OCI-LY7 (cell line): Measurements from ENCODE around the gene IQCH.
"Not testable (repeated sequence)": the region's sequence is repeated elsewhere in the genome, so short reads cannot be mapped to it uniquely, and the experiment has no call there.

Experiments used
- CTCF ChIP-seq: fragments of 200-600 bp; sonication (generic); conservative IDR thresholded peaks from 2 replicates; pipeline ENCODE4 v1.5.1; 2014; ENCODE audit warnings: mild to moderate bottlenecking, antibody characterized with exemption, low read length, moderate library complexity, mixed read lengths
- EZH2phosphoT487 ChIP-seq: fragments of 200-600 bp; sonication (generic); IDR thresholded peaks from 2 replicates; pipeline ENCODE4 v1.6.1; 2018; ENCODE audit warnings: low read depth, borderline replicate concordance, mild to moderate bottlenecking, mixed run types, antibody characterized with exemption, low read length, moderate library complexity, mixed read lengths

- TF ChIP-seq EZH2phosphoT487, CTCF: not testable (repeated sequence)
Measured at GRCh38 chr15:67246606-67247005, 8.0 kb upstream of the IQCH start.
